OCI-LY7 (cell line): Measurements from ENCODE around the gene SLC2A4.

Source experiments
- CTCF ChIP-seq: fragments of 200-600 bp; sonication (generic); conservative IDR thresholded peaks from 2 replicates; pipeline ENCODE4 v1.5.1; 2014; ENCODE audit warnings: mild to moderate bottlenecking, antibody characterized with exemption, low read length, moderate library complexity, mixed read lengths
- EZH2phosphoT487 ChIP-seq: fragments of 200-600 bp; sonication (generic); IDR thresholded peaks from 2 replicates; pipeline ENCODE4 v1.6.1; 2018; ENCODE audit warnings: low read depth, borderline replicate concordance, mild to moderate bottlenecking, mixed run types, antibody characterized with exemption, low read length, moderate library complexity, mixed read lengths

DNA sequence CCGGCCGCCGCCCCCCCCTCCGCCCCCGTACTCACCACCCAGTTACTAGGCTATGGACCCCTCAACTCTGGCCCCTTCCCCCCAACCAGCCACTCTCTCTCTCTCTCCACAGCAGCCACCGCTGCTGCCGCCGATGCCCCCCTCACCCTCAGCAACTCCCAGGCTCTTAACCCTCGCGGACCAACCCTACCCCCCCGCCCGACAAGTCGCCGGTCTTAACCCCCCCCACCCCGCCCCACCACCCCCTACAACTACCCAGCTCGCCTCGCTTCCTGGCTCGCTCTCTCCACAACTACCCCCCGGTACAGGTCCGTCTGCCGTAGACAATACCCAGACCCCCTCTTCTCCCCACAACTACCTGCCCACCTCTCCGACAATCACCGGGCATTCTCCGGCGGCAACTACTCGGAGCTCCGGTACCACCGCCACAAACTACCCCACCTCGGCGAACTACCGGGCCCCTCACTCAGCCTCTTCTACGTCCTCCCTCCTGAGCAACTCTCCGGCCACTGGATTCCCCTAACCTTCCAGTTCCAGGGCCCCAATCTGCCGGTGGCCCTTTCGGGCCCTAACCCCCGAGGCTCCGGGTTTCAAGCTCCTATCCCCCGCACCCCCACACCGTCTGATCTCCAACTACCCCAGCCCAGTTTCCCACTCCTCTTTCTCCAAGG is 43.0 kb upstream of the SLC2A4 start:
- TF ChIP-seq CTCF (no peak), EZH2phosphoT487 (no peak)
